ENCODE results near the gene LIPH.
"Not testable (repeated sequence)": the region's sequence is repeated elsewhere in the genome, so short reads cannot be mapped to it uniquely, and the experiment has no call there.

Gene LIPH

DNA sequence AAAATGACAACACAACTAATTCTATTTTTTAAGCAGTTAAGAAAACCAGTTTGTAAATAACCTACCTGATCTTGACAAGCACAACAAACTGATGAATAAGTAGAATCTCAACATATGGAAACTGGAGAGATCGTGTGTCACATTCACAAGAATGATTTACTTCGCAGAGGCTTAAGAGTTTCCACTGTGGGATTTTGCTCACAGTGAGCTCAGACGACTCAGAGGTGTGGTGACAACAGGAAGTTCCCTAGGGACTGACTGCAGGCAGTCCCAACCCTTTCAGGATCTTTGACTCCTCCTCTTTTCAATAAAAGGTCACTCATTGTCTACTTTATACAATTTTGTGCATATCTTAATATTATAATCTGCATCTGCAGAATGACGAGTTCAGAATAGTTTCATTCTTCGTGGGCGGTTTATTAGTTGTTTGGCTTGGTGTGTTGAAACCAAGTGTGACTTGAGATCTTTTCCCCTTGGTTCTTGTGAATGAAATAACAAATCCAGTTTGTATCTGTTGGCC lies at the start of gene LIPH:
LIPH (minus strand) TSS at position 231 of the 520 bp plus-strand sequence; CDS start at position 114, 117 bp downstream.
- no peak for DNase-seq

DNA sequence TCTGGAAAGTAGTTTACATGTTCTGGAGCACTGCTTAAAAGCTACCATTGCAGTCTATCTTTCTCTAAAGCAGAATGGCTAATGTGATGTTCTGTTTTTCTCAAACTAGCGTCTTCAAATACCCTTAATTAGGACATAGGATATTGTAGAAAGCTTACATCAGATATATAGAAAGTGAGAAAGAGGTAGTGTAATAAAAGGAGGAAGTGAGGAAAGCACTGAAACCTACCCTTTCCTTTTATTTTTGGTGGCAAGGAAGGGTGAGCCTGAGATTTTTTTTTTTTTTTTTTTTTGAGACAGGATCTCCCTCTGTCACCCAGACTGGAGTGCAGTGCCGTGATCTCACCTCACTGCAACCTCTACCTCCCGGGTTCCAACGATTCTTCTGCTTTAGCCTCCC lies 43.1 kb upstream of the LIPH start:
- no peak for DNase-seq

DNA sequence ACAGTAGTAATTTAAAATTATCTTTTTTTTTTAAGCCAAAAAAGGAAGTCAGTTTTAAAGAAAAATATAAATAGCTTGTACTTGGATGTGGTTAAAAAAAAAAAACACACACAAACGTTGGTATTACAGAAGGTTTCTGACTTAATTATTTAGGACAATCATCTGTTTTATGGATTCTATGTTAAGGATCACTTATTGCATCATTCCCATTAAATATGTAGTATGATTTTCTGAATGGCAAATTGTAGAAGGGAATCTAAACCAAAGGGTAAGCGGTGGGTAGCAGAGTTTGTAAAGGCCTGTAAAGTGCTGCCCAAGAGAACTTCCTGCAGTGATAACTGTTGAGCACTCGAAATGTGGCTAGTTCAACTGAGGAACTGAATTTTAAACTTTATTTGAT lies 41.7 kb upstream of the LIPH start:
- DNase-seq, result no peak

DNA sequence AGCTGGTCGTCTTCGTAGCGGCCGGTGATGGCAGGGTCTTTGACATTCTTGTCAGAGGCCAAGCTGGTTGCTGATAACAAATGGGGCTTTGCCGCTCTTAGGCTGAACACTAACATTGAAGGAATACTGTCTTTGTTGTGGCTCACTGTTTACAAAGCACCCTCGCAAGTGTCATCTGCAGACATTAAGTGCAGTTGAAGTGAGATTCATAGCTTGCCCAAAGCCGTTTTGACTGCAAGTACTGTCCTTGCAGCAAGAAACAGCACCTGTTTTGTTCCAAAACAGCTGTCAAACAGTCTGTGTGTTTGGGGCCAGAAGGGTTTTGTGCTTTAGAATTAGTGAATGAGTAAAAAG lies 34.3 kb upstream of the LIPH start:
- DNase-seq, result no peak

DNA sequence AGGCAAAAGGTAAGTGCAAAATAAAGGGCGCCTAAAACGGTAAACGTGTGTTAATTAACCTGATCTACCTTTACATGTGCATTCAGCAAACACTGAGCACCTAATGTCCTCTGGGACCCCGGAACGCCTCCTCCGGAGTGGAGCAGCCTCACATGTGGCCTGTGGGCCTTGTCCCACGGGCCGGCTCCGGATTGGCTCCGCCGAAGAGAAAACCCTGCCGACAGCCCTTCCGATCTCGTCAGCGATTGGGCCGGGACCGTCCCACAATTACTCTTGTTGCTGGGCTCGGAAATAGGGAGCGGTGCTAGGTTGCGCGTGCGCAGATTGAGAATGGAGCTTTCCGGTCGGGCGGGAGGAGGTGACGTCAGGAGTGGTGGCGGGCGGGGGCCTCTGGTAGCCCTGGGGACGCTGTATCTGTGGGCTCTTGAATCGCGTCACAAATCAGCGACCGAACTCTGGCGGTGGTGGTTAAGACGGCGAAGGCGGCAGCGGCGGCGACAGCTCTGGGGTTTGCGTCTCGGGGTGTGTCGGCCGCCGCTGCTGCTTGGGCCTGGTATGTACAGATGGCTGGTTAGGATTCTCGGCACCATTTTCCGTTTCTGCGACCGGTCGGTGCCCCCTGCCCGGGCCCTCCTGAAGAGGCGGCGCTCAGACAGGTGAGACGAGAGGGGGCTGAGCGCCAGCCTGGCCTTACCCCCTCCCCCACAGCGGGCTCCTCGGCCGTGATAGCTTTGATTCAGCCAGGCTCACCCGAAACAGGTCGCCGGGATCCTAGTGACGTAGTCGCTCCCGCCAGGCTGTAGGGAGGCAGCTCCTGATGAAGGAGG lies 33.7 kb upstream of the LIPH start, which contains the start of gene SENP2:
SENP2 (plus strand) TSS at position 437 of the 827 bp plus-strand sequence; CDS start at position 556, 119 bp downstream.
- DNase-seq, result peak; percentile 96

DNA sequence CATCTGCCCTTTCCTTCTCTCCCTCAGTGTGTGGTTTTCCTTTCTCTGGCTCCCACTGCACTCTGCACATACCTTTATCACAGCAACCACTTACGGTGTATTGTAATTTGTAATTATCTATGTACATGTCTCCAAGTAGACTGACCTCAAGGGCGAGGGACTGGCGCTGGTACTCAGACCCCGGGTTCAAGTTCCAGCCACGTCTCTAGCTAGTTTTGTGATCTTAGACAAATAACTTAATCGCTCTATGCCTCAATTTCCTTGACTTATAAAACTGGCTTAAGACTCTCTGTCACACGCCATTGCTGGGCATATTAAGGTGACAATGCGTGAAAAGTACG lies 33.1 kb upstream of the LIPH start:
- DNase-seq, result no peak

DNA sequence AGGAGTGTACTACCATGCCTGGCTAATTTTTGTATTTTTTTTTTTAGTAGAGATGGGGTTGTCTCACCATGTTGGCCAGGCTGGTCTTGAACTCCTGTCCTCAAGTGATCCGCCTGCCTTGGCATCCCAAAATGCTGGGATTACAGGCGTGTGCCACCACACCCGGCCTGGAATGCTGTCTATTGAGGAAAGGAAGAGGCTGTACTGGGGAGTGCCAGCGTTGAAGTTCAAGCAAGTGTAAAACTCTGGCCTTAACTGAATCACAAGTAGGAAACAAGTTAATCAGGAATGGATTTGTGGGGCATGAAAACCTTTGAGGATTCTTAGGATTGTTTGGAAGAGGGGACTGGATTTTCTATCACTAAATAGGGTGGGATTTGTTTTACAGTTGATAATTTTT lies 32.3 kb upstream of the LIPH start:
- no peak for DNase-seq

DNA sequence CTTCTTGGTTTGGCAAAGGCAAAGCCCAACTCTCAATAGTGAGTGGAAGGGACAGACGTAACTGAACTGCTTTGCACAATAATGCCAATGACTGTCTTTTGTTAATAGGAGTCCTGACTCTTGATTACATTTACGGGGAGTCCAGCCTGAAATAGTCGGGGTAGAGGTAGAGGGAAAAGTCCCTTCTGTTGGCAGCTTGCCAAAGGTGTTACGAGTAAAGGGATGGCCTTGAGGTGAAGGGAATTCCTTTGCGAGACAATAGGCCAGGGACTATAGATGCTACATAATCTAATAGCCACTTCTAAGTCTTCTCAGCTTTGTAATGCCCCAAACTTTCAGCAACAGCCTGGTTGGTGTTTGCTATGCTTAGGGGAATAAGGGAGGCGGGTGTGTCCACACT lies 31.5 kb upstream of the LIPH start:
- DNase-seq, result no peak

DNA sequence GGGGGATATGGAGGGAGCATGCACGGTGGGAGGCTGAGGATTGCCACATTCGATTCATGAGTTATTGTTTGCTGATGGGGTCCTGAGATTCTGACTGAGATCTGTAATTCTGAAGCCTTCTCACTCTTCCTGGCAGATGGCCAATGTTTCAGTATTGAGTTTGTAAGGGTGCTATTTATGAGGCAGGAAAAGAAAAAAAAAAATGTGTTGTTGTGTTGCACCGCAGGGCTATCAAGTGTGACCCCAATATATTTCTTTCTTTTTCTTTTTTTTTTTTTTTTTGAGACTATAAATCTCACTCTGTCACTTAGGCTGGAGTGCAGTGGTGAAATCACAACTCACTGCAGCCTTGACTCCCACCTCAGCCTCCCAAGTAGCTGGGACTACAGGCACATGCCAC lies 30.5 kb upstream of the LIPH start:
- DNase-seq, result no peak

DNA sequence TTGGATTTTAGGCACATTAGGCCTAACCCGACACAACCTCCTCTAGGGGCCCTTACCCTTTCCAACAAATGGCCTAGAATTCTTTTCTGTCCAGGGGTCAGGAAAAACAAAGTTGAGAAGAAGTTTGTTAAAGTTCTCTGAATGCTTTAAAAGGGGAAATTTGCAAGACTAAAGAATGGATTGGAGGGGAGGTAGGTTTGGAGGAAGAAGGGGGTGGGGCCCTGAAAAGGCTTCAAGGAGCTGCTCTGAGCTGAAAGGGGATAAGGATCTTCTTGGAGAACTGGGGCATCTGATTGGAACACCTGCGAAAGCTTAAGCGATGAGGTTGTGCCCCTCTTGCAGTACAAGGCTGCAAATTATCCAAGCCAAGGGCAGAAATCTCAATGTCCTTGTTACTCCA lies 29.8 kb upstream of the LIPH start:
- no peak for DNase-seq

DNA sequence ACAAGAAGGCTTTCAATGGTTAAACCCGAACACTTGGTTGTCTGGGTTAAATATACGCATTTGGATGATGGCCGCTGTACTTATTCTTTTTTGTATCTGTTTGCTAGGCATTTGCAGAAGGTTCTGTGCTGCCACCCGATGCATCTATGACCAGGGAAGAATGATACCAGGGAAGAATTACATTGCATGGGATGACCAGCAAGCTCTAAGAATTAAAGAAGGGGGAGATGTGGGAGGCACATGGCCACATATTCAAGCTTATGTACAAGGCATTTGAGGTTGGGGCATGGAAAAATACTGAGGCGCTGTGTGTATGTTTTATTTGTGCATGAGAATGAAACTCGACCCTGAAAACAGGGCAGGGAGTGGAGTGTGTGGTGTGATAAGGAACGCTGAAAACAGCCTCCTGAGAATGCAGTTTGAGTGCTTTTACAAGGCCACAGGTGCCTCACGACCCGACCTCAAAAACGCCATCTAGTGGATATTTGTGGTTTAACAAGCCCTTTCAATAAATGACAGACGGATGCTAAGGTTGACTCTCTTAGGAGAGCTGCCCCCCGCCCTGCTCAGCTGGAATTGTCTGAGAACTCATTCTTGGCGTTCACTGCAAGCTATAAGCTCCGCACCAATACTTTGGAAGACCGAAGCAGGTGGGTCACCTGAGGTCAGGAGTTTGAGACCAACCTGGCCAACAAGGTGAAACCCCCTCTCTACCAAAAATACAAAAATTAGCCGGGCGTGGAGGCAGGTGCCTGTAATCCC lies 22.9 kb upstream of the LIPH start:
- DNase-seq, result peak; percentile 68

DNA sequence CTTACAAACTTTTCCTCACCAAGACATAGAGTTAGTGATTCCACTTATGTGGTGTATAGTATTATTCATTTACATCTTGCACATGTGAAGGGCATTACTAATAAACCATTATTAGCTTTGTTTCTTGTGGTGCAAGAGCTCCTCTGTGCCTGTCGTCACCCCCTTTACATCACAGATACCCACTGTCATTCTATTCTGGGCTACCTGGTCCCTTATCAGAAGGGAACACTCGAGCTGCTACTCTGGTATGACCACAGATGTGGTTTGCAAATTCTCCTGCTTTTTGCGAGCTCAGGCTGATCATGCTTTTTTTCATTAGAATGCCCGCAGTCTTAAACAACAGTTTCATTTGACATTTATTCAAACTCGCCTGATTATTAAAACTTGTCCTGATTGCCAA lies 19.8 kb upstream of the LIPH start:
- DNase-seq, result no peak

DNA sequence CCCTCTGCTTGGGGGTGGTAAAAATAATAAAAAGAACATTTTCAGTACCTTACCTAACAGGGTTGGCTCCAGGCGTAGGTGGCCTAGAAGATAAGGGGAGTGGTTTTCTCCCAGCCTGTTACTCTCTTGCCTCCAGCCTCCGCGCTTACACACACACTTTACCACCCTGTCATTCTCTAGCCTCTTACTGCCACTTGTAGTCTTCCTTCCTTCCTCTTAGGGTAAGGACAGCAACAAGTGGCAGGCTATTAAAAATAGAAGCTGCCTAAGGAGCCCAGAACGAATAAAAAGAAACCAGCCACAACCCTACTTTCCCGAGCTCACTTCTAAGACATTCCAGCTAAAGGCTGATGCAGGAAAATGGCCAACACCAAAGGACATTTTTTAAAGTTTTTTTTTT lies 9.6 kb upstream of the LIPH start:
- no peak for DNase-seq

DNA sequence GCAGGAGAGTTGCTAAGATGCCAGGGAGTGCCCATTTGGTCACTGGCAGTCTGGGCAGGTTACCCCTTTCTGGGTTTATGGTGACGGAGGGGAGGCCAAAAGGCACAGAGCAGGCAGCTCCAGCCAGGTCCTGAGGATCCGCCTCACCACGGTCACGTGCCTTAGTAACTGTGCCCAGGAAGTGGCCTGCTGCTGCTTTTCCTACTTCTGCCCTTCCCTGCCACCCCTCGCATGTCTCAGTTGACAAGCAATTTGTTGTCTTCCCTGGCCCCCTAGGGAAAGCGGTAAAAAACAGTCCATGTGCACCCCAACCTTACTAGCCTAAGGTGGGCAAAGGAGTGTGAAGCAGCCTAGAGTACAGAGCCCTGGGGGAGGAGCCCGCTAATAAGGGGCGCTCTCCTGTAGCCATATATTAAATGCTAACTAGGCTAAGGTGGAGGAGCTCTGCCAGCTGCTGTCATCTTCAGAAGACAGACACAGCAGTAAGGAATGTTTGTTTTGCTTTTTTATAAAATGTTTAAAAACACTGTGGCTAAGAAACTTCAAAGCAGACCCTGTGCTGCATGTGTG lies 9.1 kb upstream of the LIPH start:
- DNase-seq, result peak; percentile 44

DNA sequence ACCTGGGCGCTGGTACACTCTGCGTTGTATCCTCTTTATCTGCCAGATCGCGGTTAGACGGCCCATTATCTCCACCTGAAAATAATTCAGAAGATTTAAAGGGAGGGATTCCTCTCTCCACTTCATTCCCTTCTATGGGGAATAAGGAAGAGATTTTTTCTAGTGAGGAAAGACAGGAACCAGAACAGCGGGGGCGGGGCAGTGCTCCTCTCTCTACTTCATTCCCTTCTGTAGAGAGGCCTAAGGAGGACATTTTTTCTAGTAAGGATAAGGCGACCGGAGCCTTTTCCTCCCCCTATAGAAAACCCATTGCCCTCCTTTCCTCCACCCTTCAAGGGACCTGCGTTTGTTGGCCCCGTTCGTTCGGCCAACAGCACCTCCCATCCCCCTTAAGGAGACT lies 8.3 kb upstream of the LIPH start:
- no peak for DNase-seq

DNA sequence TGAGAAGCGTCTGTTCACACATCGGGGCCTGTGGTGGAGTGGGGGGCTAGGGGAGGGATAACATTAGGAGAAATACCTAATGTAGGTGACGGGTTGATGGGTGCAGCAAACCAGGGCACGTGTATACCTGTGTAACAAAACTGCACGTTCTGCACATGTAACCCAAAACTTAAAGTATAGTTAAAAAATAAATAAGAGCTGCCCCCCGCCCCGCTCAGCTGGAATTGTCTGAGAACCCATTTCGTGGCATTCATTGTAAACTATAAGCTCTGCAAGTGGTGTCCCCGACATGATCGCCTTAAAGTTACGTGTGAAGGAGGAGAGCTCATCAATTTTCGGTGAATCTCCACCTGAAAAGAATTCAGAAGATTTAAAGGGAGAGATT lies 7.3 kb upstream of the LIPH start:
- no peak for DNase-seq

DNA sequence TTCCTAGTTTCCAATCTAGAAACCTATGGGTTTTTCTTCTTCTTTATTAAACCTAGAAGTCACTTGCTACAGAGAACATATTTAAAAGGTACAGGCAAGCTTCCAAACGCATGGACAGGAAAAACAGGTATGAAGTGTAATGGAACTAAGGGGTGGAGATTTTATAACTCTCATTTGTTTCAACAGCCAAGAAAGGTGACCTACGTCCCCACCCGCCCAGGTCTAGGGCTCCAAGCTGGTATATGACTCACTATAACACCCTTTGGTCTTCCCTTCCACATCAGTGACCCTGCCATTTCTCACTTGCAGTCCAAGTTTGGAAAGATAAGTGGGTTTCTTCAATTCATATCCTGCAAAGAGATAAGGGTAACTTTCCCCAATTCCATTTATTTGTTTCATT lies 6.0 kb upstream of the LIPH start:
- DNase-seq, result no peak

DNA sequence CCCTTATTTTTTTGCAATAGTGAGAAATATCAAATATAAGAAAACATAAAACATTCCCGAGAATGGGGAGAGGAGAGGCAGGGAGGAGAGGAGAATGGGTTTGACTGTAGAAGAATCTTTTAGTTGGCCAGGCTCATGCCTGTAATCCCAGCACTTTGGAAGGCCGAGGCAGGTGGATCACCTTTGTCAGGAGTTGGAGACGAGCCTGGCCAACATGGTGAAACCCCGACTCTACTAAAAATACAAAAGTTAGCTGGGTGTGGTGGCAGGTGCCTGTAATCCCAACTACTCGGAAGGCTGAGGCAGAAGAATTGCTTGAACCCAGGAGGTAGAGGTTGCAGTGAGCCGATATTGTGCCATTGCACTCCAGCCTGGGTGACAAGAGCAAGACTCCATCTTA lies 4.3 kb upstream of the LIPH start:
- not testable (repeated sequence) for DNase-seq

DNA sequence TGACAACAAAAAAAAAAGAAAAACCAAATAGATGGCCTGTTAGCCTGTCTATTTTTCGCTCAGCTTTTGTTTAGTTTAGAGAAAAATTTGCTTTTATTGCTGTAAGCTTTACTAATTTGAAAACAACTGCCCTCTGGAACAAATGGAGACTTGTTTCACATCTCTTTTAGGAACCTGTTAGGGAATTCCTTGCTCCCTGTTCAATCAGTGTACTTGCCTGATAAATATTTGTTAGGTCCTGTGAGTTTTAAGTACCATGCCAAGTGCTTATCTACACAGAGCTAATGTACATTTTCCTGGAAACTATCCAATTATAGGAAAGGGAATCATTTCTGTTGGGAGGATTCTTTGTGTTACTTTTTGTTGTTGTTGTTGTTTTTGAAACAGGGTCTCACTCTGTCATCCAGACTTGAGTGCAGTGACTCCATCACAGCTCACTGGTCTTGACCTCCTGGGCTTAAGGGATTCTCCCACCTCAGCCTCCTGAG lies 3.5 kb upstream of the LIPH start:
- DNase-seq, result no peak

DNA sequence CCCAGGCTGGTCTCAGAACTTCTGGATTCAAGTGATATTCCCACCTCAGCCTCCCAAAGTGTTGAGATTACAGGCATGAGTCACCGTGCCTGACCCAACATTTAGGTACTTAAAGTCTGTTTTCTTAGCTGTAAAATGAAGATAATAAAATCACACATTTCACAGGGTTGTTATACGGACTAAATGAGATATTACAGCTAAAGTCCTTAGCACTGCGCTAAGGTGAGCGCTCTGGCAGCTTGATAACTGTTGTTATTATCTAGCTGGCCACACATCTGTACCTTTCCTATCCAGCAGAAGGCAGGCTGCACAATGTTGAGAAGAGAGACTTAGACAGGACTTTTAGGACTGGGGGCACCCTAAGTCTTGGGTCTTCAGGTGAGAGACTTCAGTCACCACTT lies 2.7 kb upstream of the LIPH start:
- no peak for DNase-seq

DNA sequence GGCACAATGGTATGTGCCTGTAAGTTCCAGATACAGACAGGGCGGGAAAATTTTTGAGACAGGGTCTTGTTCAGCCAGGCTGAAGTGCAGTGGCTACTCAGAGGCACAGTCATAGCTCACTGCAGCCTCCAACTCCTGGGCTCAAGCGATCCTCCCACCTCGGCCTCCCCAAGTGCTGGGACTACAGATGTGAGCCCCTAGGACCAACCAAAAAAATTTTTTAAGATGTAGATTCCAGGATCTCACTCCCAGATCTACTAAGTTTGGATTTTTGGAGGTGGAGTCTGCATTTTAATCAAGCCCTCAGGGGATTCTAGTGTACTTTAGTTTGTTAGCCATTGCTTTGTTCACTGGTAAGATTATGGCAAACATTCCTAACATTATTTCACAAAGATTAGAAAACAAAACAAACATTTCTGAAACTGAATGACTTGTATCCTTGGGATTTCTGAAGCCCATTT lies 2.7 kb downstream of the LIPH start:
- no peak for DNase-seq

DNA sequence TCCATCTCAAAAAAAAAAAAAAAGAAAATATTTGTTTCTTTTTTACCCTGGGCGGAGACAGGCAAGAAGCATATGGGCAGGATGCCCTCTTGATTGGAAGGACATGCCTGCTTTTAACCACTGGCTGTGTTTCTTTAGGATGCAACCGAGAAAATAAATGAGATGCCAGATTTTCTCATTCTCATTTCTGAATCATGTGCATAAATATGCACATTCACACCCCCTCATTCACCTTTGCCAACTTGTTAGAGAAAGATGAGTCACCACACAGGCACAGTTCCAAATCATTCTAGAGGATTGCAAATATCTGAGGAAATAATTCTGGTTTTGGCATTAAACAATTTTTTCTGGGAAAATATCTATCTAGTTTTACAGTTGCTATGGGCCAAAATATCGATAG lies 3.3 kb downstream of the LIPH start:
- no peak for DNase-seq

DNA sequence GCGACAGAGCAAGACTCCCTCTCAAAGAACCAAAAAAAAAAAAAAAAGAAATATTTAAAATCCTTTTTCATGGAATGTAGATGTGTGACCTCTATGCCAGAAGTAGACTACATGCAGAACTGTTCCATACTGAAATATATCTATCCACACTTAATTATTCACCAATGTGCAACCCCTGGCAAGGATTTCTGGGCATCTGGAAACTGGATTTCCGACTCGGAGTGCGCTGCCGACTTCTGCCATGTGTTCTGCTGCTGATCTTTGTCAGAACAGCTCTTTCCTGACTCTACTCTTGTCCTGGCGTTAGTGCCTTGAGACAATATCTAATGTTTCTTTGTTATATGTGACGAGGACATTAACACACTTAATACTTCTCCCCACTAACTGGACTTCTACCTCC lies 11.7 kb downstream of the LIPH start:
- no peak for DNase-seq

DNA sequence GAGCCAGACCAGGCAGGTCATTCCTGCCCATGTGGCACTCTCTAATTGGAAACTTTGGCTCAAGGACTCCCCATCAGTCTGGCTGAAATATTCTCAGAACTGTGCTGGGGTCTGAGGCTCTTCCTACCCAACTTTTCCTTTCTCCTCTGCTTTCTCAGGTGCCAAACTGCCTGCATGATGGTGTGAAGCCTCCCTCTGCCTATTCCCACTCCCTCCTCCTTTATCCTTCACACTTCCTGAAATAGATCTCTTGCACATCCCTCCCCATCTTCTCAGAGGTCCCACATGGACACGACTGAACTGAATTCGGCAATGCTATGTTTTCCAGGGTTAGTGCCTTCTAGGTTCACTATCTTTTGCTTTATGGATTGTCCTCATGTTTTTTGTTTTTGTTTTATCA lies 12.5 kb downstream of the LIPH start:
- no peak for DNase-seq
